ENCODE results near the gene ABCA4.
"Not testable (repeated sequence)": the region's sequence is repeated elsewhere in the genome, so short reads cannot be mapped to it uniquely, and the experiment has no call there.

ABCA4 gene

GRCh38 chr1:94120991-94121390 is at the start of gene ABCA4:
Gene ABCA4, minus strand, starts transcription at chr1:94121148. Its CDS starts 103 bp downstream, at chr1:94121045.
- DNase-seq (ENCODE audit: low read depth in 2 of 2) = no peak

- no peak for DNase-seq (ENCODE audit: low read depth in 2 of 2)
Measured at GRCh38 chr1:94169126-94169525, 48.2 kb upstream of the ABCA4 start.

DNA sequence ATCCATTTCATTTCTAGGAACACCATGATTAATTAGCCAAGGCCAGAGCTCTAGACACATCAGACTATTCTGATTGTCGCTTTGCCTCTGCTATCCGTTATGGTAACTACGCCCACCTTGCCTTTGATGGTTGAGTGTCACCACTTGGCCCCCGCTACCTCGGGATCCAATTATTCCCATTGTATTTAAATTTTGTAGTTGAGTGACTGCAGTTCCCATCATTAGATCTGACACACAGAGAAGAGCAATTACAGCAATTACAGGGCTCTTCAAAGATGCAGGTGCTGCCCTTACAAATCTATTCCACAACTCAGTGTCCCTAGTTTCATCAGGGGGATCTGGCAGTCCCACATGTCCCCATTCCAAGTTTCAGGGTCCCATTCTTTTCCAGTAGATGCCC is 44.9 kb upstream of the ABCA4 start:
- no peak for DNase-seq (ENCODE audit: low read depth in 2 of 2)

- DNase-seq (ENCODE audit: low read depth in 2 of 2) = not testable (repeated sequence)
Measured at GRCh38 chr1:94164885-94165284, 43.9 kb upstream of the ABCA4 start.

DNA sequence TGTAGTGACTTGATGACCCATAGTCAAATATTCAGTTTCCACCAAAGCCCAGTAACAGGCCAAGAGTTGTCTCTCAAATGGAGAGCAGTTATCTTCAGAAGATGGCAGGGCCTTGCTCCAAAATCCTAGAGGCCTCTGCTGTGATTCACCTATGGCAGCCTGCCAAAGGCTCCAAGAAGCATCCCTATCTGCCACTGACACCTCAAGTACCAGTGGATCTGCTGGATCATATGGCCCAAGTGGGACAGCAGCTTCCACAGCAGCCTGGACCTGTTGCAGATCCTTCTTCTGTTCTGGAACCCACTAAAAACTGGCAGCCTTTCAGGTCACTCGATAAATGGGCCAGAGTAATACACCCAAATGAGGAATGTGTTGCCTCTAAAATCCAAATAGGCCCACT is 43.2 kb upstream of the ABCA4 start:
- not testable (repeated sequence) for DNase-seq (ENCODE audit: low read depth in 2 of 2)

DNA sequence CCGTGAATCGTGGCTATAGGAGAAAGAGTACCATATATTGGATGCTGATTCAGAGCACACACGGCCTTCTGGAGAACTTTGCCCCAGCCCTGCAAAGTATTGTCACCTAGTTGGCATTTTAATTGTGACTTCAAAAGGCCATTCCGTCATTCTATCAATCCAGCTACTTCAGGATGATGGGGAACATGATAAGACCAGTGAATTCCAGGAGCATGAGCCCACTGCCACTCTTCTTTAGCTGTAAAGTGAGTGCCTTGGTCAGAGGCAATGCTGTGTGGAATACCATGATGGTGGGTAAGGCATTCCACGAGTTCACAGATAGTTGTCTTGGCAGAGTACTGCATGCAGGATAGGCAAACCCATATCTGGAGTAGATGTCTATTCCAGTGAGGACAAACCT is 42.3 kb upstream of the ABCA4 start:
- DNase-seq (ENCODE audit: low read depth in 2 of 2) = not testable (repeated sequence)

- no peak for DNase-seq (ENCODE audit: low read depth in 2 of 2)
Measured at GRCh38 chr1:94160811-94161210, 39.9 kb upstream of the ABCA4 start.

GRCh38 chr1:94156096-94156625 is 35.2 kb upstream of the ABCA4 start:
- no peak for DNase-seq (ENCODE audit: low read depth in 2 of 2)

DNA sequence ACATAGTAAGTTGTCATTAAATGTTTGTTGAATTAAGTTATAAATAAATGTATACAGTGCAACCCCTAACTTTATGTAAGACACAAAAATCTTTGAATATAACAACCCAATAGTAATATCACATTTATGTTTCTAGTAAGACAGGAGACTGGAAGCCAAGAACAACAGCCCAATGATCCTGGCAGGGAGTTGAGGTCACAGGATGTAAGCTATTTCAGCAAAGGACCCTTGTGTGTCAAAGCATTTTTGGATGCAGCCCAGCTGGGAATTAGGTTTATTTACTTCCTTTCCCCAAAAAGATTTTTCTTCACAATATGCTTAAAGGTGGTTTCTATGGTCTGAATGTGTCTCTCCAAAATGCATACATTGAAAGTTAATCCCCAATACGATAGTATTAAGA is 34.0 kb upstream of the ABCA4 start:
- no peak for DNase-seq (ENCODE audit: low read depth in 2 of 2)

GRCh38 chr1:94153133-94153532 is 32.2 kb upstream of the ABCA4 start:
- no peak for DNase-seq (ENCODE audit: low read depth in 2 of 2)

DNA sequence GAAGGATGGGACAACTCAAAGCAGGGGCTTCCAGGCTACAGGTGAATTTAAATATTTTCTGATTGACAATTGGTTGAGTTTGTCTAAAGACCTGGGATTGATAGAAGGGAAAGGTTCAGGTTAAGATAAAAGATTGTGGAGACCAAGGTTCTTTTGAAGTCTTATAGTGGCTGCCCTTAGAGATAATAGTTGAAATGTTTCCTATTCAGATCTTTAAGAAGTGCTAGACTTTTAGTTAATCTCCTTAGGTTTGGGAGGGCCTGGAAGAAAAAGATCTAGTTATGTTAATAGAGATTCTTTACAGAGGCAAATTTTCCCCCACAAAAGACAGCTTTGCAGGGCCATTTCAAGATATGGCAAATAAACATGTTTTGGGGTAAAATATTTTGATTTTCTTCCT is 28.2 kb upstream of the ABCA4 start:
- not testable (repeated sequence) for DNase-seq (ENCODE audit: low read depth in 2 of 2)

- no peak for DNase-seq (ENCODE audit: low read depth in 2 of 2)
Measured at GRCh38 chr1:94146273-94146672, 25.3 kb upstream of the ABCA4 start.

- no peak for DNase-seq (ENCODE audit: low read depth in 2 of 2)
Measured at GRCh38 chr1:94144836-94145235, 23.9 kb upstream of the ABCA4 start.

DNA sequence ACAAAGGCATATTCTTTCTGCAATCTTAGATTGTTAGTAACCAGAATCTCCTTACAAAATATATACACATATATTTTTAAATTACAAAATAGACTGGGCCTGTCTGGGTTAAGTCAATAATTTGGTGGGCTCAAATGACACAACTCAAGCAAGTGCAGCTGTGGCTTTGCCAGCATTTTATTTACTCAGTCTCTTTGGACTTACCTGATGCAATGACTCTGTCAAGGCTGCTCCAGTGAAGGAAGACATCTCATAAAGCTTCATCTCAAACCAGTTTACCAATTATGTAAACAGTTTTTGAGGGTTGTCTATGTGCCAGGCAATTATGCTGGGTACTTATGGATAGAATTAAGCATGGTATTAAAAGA is 22.8 kb upstream of the ABCA4 start:
- DNase-seq (ENCODE audit: low read depth in 2 of 2) = no peak

- DNase-seq (ENCODE audit: low read depth in 2 of 2) = no peak
Measured at GRCh38 chr1:94143173-94143808, 22.3 kb upstream of the ABCA4 start.

DNA sequence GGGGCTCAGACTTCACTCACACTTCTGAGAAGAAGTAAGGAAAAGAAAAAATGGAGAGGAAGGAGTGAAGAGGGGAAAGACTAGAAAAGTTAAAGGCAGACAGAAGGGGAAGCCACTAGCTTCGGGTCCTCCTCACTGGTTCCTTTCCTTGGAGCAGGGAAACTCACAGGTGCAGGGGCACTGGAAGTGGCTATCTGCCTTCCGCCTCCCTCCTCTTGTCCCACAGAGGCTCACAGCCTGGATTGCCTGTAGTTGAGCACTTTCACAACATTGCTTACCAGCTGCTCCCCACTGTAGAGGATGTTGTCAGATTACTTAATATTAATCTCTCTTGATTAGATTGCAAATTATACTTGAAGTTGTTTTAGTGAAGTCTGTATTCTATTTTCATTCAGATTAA is 21.6 kb upstream of the ABCA4 start:
- no peak for DNase-seq (ENCODE audit: low read depth in 2 of 2)

GRCh38 chr1:94142022-94142421 is 21.1 kb upstream of the ABCA4 start:
- DNase-seq (ENCODE audit: low read depth in 2 of 2) = no peak

DNA sequence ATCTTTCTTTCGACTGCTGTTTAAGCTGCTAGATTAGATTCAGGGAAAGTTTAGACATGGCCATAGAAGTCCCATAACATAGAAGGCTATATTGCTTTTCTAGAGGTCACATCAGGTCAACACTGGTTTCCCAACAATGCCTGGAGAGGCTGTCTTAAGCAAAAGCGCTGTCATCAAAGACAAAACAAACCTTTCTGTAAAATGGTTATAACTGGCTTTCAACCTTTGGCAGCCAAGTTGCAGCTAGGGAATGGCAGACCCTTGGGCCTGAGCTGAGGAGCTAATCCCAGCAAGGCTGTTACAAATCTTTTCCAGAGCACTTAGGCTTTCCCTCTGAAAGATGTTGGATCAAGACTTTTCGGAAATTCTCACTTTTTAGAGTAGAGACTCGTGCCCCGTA is 11.2 kb upstream of the ABCA4 start:
- DNase-seq (ENCODE audit: low read depth in 2 of 2) = no peak

- DNase-seq (ENCODE audit: low read depth in 2 of 2) = no peak
Measured at GRCh38 chr1:94130851-94131595, 10.1 kb upstream of the ABCA4 start.

DNA sequence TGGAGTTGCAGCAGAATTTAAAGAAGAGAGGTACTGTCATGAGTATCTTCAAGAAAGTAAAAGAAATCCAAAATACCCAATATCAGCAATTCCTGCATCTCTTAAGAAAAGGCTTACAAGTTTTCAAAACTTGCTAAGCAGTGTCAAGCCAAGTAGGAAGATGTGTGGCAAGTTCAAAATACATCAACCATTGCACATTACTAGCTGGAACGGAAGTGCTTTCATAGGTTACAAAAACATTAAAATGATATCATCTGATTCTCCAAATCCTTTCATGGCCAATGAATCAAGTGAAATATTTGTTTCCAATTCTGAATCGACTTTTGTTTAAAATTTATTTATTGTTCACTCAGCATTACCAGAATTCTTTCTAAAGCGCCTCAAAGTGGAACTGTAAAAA is 5.7 kb upstream of the ABCA4 start:
- DNase-seq (ENCODE audit: low read depth in 2 of 2) = no peak

DNA sequence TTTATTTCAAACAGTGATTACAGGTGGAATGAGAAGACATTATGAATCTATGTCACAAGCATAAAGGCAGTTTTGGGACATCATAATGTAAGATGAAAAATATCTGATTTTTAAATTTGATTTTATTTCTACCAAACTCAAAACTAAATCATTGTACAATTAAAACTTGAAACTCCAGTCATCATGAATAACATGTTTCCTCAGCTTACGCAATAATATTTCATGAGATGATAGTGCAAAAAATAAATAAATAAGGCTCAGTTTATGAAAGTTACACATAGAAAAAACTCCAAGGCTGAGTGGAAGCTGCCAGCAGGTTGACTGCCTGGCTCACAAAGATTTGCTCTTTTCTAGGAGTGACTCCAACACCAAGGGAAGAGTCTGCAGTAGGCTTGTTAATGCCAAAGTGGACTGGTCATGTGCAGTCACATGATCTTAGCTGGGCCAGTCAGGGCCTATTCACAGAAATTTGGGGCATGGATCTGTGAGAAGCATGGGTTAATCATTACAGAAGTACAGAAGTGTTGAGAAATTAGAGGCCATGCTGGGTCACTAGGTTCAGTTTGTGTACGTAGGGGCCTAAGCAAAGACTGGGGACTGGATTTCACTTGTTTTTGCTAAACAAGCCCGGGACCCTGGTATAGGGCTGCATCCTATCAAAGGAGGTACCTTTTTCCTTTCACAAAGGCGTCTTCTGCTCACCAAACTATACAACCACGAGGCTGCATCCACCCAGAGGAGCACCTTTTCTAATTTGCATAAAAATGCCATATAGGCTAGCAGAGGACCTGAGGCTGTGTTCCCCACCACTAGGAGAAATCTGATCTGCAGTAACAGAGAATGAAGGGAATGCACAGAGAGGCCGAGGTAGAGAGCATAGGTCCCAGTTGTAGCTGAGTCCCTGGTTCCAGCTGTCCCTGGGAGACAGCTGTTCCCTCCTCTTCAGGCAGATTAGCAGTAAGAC is 4.9 kb upstream of the ABCA4 start:
- DNase-seq (ENCODE audit: low read depth in 2 of 2) = no peak

- no peak for DNase-seq (ENCODE audit: low read depth in 2 of 2)
Measured at GRCh38 chr1:94124538-94124937, 3.6 kb upstream of the ABCA4 start.

Measured in stimulated activated CD8-positive, alpha-beta memory T cell treated with anti-CD3 and anti-CD28 coated beads, Interleukin-15, amount 100 ng/mL, for 48 hours (primary cell).